ENCODE measurements around the gene SESN3. TPM values are rescaled to one million over a fixed set of nuclear protein-coding genes. Genes with fewer than 3 reads are reported as not detected.

Gene SESN3
- total and polyA plus RNA-seq, 5 donors, result 3.2 to 15.3 (median 11.9) TPM

GRCh38 chr11:95163106-95163505 lies 67.9 kb downstream of the SESN3 start:
- 55% methylated on average over 4 of the region's 4 CpGs for WGBS
- no peak for DNase-seq
- no peak overlapping the region for H3K4me3 ChIP-seq (ENCODE audit: low read length)
- H3K4me1 ChIP-seq (ENCODE audit: control insufficient read depth, insufficient read depth, low read length), result no peaks in the 10 kb centered on the region
- H3K27me3 ChIP-seq (ENCODE audit: control insufficient read depth, insufficient read depth), result no peaks in the 10 kb centered on the region
- intact Hi-C loops (cut with DNase I), result no loop called here
- no peak overlapping the region for H3K27ac ChIP-seq (ENCODE audit: low read length)
- no peaks in the 10 kb centered on the region for H3K9me3 ChIP-seq (ENCODE audit: control insufficient read depth, low read length)
- no peak for ATAC-seq

DNA sequence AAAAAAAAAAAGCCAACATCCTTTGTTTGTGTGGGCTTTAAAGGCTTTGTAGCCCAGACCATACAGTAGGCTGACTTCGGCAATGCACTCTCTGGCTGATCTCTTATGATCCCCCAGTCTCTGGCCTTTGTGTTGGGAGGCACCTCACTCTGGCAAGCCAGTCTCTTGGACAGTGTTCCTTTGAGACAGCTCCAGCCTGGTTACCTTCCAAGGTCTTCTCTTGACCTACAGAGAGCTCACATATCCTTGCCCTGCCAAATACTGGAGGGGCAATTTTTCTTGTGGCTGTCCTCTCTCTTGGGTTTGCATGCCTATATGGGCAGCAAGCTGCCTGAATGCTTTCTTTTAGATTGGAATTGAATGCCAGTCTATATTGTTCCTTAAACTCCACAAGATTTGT lies 69.8 kb downstream of the SESN3 start:
- Histone ChIP-seq H3K27ac (ENCODE audit: low read length) (no peak overlapping the region), H3K4me3 (ENCODE audit: low read length) (no peak overlapping the region), H3K27me3 (ENCODE audit: control insufficient read depth, insufficient read depth) (no peaks in the 10 kb centered on the region), H3K9me3 (ENCODE audit: control insufficient read depth, low read length) (no peaks in the 10 kb centered on the region), H3K4me1 (ENCODE audit: control insufficient read depth, insufficient read depth, low read length) (no peaks in the 10 kb centered on the region)
- 94% methylated on average over 1 of the region's 1 CpG for WGBS
- ATAC-seq, result no peak
- intact Hi-C loops (cut with DNase I), result no loop called here
- DNase-seq, result no peak

GRCh38 chr11:95157824-95158223 lies 73.2 kb downstream of the SESN3 start:
- WGBS, result 96% methylated on average over 1 of the region's 1 CpG
- no peak overlapping the region for H3K27ac ChIP-seq (ENCODE audit: low read length)
- H3K27me3 ChIP-seq (ENCODE audit: control insufficient read depth, insufficient read depth), result no peaks in the 10 kb centered on the region
- H3K4me3 ChIP-seq (ENCODE audit: low read length), result no peak overlapping the region
- H3K9me3 ChIP-seq (ENCODE audit: control insufficient read depth, low read length), result no peaks in the 10 kb centered on the region
- no peaks in the 10 kb centered on the region for H3K4me1 ChIP-seq (ENCODE audit: control insufficient read depth, insufficient read depth, low read length)
- ATAC-seq (no peak), DNase-seq (no peak)
- intact Hi-C loops (cut with DNase I), result no loop called here

GRCh38 chr11:95156916-95157541 lies 74.0 kb downstream of the SESN3 start:
- ATAC-seq (peak; percentile 82 to 89), DNase-seq (peak; percentile 54 to 89 (median 84))
- Histone ChIP-seq H3K27me3 (ENCODE audit: control insufficient read depth, insufficient read depth) (no peaks in the 10 kb centered on the region), H3K27ac (ENCODE audit: low read length) (no peak overlapping the region), H3K4me3 (ENCODE audit: low read length) (no peak overlapping the region), H3K4me1 (ENCODE audit: control insufficient read depth, insufficient read depth, low read length) (no peaks in the 10 kb centered on the region), H3K9me3 (ENCODE audit: control insufficient read depth, low read length) (no peaks in the 10 kb centered on the region)
- 34% methylated on average over 7 of the region's 7 CpGs for WGBS
- intact Hi-C loops (cut with DNase I), result no loop called here

GRCh38 chr11:95156133-95156721 lies 74.8 kb downstream of the SESN3 start:
- WGBS, result 75% methylated on average over 5 of the region's 5 CpGs
- intact Hi-C loops (cut with DNase I), result no loop called here
- Histone ChIP-seq H3K4me1 (ENCODE audit: control insufficient read depth, insufficient read depth, low read length) (peaks cover 2% of the 10 kb centered on the region), H3K27me3 (ENCODE audit: control insufficient read depth, insufficient read depth) (no peaks in the 10 kb centered on the region), H3K9me3 (ENCODE audit: control insufficient read depth, low read length) (no peaks in the 10 kb centered on the region), H3K27ac (ENCODE audit: low read length) (no peak overlapping the region), H3K4me3 (ENCODE audit: low read length) (no peak overlapping the region)
- no peak for ATAC-seq
- no peak for DNase-seq

- DNase-seq, result no peak
- peaks cover 2% of the 10 kb centered on the region for H3K4me1 ChIP-seq (ENCODE audit: control insufficient read depth, insufficient read depth, low read length)
- H3K27me3 ChIP-seq (ENCODE audit: control insufficient read depth, insufficient read depth), result no peaks in the 10 kb centered on the region
- no peaks in the 10 kb centered on the region for H3K9me3 ChIP-seq (ENCODE audit: control insufficient read depth, low read length)
- WGBS, result 96% methylated on average over 4 of the region's 4 CpGs
- no peak overlapping the region for H3K27ac ChIP-seq (ENCODE audit: low read length)
- H3K4me3 ChIP-seq (ENCODE audit: low read length), result no peak overlapping the region
- no peak for ATAC-seq
- intact Hi-C loops (cut with DNase I), result no loop called here
These were observed 75.6 kb downstream of the SESN3 start for GRCh38 chr11:95155385-95155784.

DNA sequence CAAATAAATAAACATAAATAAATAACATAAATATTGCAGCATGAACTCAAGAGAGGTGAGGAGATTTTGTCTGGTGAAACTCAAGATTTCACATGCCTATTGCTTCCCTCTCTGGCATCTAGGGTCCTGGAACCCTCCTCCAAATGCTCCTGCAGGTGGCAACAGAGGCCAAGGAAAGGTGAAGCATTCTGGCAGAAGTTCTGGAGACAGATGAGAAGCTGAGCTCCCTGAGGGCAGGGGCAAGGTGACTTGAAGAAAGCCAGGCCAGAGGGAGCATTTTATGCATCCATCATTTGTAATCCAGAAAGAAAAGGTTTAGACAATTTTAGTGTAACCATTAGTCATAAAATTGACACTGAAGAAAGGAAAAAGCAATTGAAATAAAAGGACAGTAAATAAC lies 76.5 kb downstream of the SESN3 start:
- Histone ChIP-seq H3K4me1 (ENCODE audit: control insufficient read depth, insufficient read depth, low read length) (peaks cover 2% of the 10 kb centered on the region), H3K27me3 (ENCODE audit: control insufficient read depth, insufficient read depth) (no peaks in the 10 kb centered on the region), H3K9me3 (ENCODE audit: control insufficient read depth, low read length) (no peaks in the 10 kb centered on the region), H3K4me3 (ENCODE audit: low read length) (no peak overlapping the region), H3K27ac (ENCODE audit: low read length) (no peak overlapping the region)
- intact Hi-C loops (cut with DNase I), result loop anchor here (5.0 kb wide), 4 partner anchors 532 to 613 kb away; no protein-coding TSS in a partner anchor
- ATAC-seq, result no peak
- peak; percentile 28 to 56 (median 47) for DNase-seq

GRCh38 chr11:95153857-95154246 lies 77.2 kb downstream of the SESN3 start:
- H3K27ac ChIP-seq (ENCODE audit: low read length), result no peak overlapping the region
- 92% methylated on average over 1 of the region's 1 CpG for WGBS
- H3K9me3 ChIP-seq (ENCODE audit: control insufficient read depth, low read length), result no peaks in the 10 kb centered on the region
- H3K27me3 ChIP-seq (ENCODE audit: control insufficient read depth, insufficient read depth), result no peaks in the 10 kb centered on the region
- no peak overlapping the region for H3K4me3 ChIP-seq (ENCODE audit: low read length)
- no peak for ATAC-seq
- no peak for DNase-seq
- H3K4me1 ChIP-seq (ENCODE audit: control insufficient read depth, insufficient read depth, low read length), result peaks cover 2% of the 10 kb centered on the region
- intact Hi-C loops (cut with DNase I), result loop anchor here (5.0 kb wide), 4 partner anchors 532 to 613 kb away; no protein-coding TSS in a partner anchor

DNA sequence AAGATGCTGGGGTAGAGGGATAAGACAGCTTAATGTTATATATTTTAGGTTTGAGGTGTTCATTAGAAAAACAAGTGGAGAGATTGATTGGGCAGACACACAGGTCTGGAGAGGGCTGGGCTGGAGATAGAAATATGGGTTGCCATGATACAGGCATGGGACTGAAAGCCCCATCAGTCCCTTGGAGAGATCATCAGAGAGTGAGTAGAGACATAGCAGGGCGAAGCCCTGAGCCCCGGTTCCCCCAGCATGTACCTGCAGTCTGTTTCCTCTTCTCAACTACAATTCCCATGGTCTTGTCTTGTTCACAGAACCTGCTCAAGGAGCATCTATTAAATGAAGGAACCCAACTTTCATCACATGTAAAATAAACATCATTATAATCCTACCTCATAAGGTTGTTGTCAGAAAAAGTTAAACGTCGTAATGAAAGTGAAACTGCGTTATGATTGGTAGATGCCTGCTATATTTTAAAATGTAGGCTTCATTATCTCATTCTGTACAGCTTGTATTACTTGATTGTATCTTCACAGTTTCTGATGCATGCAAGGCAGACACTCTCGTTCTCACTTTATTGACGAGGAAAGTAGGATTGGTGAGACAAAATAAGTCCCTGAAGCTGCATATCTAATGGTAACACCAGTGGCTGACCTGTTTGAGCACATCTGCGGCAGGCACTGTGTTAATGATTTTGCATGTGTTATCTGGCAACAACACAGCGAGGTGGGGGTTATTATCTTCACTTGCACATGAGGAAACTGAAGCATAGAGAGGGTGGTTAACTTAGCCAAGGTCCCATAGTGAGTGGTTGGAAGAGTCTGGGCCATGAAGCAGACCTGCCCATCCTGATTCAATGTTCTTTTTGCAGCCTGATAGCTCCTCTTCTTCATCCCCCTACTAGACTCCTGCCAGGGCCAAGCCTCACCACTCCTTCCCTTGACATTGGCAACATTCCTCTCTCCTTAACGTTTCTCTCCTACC lies 77.8 kb downstream of the SESN3 start:
- H3K9me3 ChIP-seq (ENCODE audit: control insufficient read depth, low read length), result no peaks in the 10 kb centered on the region
- no peaks in the 10 kb centered on the region for H3K27me3 ChIP-seq (ENCODE audit: control insufficient read depth, insufficient read depth)
- ATAC-seq (no peak), DNase-seq (no peak)
- WGBS, result 48% methylated on average over 10 of the region's 10 CpGs
- H3K4me1 ChIP-seq (ENCODE audit: control insufficient read depth, insufficient read depth, low read length), result peaks cover 2% of the 10 kb centered on the region
- intact Hi-C loops (cut with DNase I), result loop anchor here (5.0 kb wide), 4 partner anchors 531 to 614 kb away; no protein-coding TSS in a partner anchor
- no peak overlapping the region for H3K27ac ChIP-seq (ENCODE audit: low read length)
- peak overlapping the region; percentile 29 for H3K4me3 ChIP-seq (ENCODE audit: low read length)

- ATAC-seq (peak; percentile 85 to 93), DNase-seq (peak; percentile 90 to 96 (median 95))
- Histone ChIP-seq H3K4me1 (ENCODE audit: control insufficient read depth, insufficient read depth, low read length) (peaks cover 4% of the 10 kb centered on the region), H3K4me3 (ENCODE audit: low read length) (peak overlapping the region; percentile 66), H3K27ac (ENCODE audit: low read length) (peak overlapping the region; percentile 85), H3K9me3 (ENCODE audit: control insufficient read depth, low read length) (no peaks in the 10 kb centered on the region), H3K27me3 (ENCODE audit: control insufficient read depth, insufficient read depth) (no peaks in the 10 kb centered on the region)
- WGBS, result under 1% methylated on average over 55 of the region's 55 CpGs
- intact Hi-C loops (cut with DNase I), result loop anchor here (1.0 to 5.0 kb wide), 7 partner anchors 82 to 616 kb away; no protein-coding TSS in a partner anchor
These were observed 79.9 kb downstream of the SESN3 start for GRCh38 chr11:95150956-95151684.
